Effector memory CD8-positive, alpha-beta T cell (primary cell): Measurements from ENCODE around the gene SH3BP5L.
"Not testable (repeated sequence)": the region's sequence is repeated elsewhere in the genome, so short reads cannot be mapped to it uniquely, and the experiment has no call there.

Experiments
- ATAC-seq: fragments of 150-1000 bp; cut with Tn5 transposase; replicated peaks from 2 replicates; pipeline ENCODE4 v1.10.0; 2021; ENCODE audit warnings: mild to moderate bottlenecking, moderate library complexity
- DNase-seq, 3 experiments: peaks; one replicate each; pipeline ENCODE4 v3.0.0; 2021
- H3K27ac Mint-ChIP-seq, 2 donors: one replicate each; pipeline ENCODE4 v1.8.0; 2022; ENCODE audit warnings: mild to moderate bottlenecking in 2 of 2, mixed read lengths in 2 of 2, moderate library complexity in 2 of 2
- H3K27me3 Mint-ChIP-seq, 2 donors: one replicate each; pipeline ENCODE4 v1.8.0; 2022; ENCODE audit warnings: mixed read lengths in 2 of 2
- H3K36me3 Mint-ChIP-seq: one replicate; pipeline ENCODE4 v1.8.0; 2022; ENCODE audit warnings: mild to moderate bottlenecking, moderate library complexity, mixed read lengths; ENCODE audit not compliant: insufficient read depth
- H3K4me1 Mint-ChIP-seq, 2 donors: one replicate each; pipeline ENCODE4 v1.8.0; 2022; ENCODE audit warnings: low read depth in 2 of 2, mixed read lengths in 2 of 2
- H3K4me3 Mint-ChIP-seq, 2 donors: one replicate each; pipeline ENCODE4 v1.8.0; 2022; ENCODE audit warnings: mild to moderate bottlenecking in 2 of 2, mixed read lengths in 2 of 2, moderate library complexity in 2 of 2
- H3K9me3 Mint-ChIP-seq, 2 donors: one replicate each; pipeline ENCODE4 v1.8.0; 2022; ENCODE audit warnings: mixed read lengths in 2 of 2

The SH3BP5L gene

GRCh38 chr1:248831842-248832241 lies 6.1 kb upstream of the SH3BP5L start:
- Mint-ChIP-seq H3K4me3 (no peak overlapping the region), H3K9me3 (peaks cover 0 to 1% of the 10 kb centered on the region in 2 donors), H3K27ac (no peak overlapping the region), H3K27me3 (peaks cover 5 to 16% of the 10 kb centered on the region in 2 donors), H3K4me1 (peaks cover 2 to 4% of the 10 kb centered on the region in 2 donors), H3K36me3 (no peaks in the 10 kb centered on the region)
- DNase-seq: no peak
- ATAC-seq: no peak

GRCh38 chr1:248830718-248831017 lies 5.0 kb upstream of the SH3BP5L start:
- not testable (repeated sequence) for ATAC-seq, H3K4me3 Mint-ChIP-seq, DNase-seq, H3K9me3 Mint-ChIP-seq, H3K27ac Mint-ChIP-seq
- Mint-ChIP-seq H3K4me1 (peaks cover 10% of the 10 kb centered on the region in 2 donors), H3K36me3 (peaks cover 11% of the 10 kb centered on the region), H3K27me3 (peaks cover 5 to 16% of the 10 kb centered on the region in 2 donors)

GRCh38 chr1:248828845-248829244 lies 3.1 kb upstream of the SH3BP5L start:
- Mint-ChIP-seq H3K27me3 (peaks cover 5 to 16% of the 10 kb centered on the region in 2 donors), H3K27ac (no peak overlapping the region), H3K36me3 (peaks cover 23% of the 10 kb centered on the region), H3K4me1 (peaks cover 27 to 28% of the 10 kb centered on the region in 2 donors), H3K9me3 (peaks cover 0 to 6% of the 10 kb centered on the region in 2 donors), H3K4me3 (no peak overlapping the region)
- ATAC-seq: no peak
- no peak for DNase-seq

GRCh38 chr1:248825573-248825908 lies 174 bp downstream of the SH3BP5L start:
- H3K4me1 Mint-ChIP-seq: peaks cover 55 to 57% of the 10 kb centered on the region in 2 donors
- ATAC-seq: no peak

GRCh38 chr1:248825136-248825535 lies 579 bp downstream of the SH3BP5L start:
- no peak for ATAC-seq
- H3K4me3 Mint-ChIP-seq: peak overlapping the region; percentile 87 to 95
- H3K36me3 Mint-ChIP-seq: peaks cover 27% of the 10 kb centered on the region
- H3K4me1 Mint-ChIP-seq: peaks cover 59 to 61% of the 10 kb centered on the region in 2 donors
- peak overlapping the region; percentile 91 to 99 for H3K27ac Mint-ChIP-seq
- peaks cover 0 to 6% of the 10 kb centered on the region in 2 donors for H3K9me3 Mint-ChIP-seq
- no peaks in the 10 kb centered on the region for H3K27me3 Mint-ChIP-seq
- no peak for DNase-seq

More at GRCh38 chr1:248825573-248825908, 174 bp downstream of the SH3BP5L start:
- H3K36me3 Mint-ChIP-seq: peaks cover 23% of the 10 kb centered on the region
- DNase-seq: no peak
- H3K9me3 Mint-ChIP-seq: peaks cover 0 to 6% of the 10 kb centered on the region in 2 donors
- H3K4me3 Mint-ChIP-seq: peak overlapping the region; percentile 87 to 95
- H3K27ac Mint-ChIP-seq: peak overlapping the region; percentile 91 to 99
- H3K27me3 Mint-ChIP-seq: no peaks in the 10 kb centered on the region

GRCh38 chr1:248824701-248825100 lies 1.0 kb downstream of the SH3BP5L start:
- Mint-ChIP-seq H3K9me3 (peaks cover 0 to 6% of the 10 kb centered on the region in 2 donors), H3K27ac (peak overlapping the region; percentile 91 to 99), H3K36me3 (peaks cover 30% of the 10 kb centered on the region), H3K27me3 (no peaks in the 10 kb centered on the region), H3K4me1 (peaks cover 61 to 63% of the 10 kb centered on the region in 2 donors), H3K4me3 (peak overlapping the region; percentile 87 to 95)
- no peak for ATAC-seq
- no peak for DNase-seq

- ATAC-seq (no peak), DNase-seq (no peak)
- peaks cover 30% of the 10 kb centered on the region for H3K36me3 Mint-ChIP-seq
- H3K9me3 Mint-ChIP-seq: peaks cover 0 to 6% of the 10 kb centered on the region in 2 donors
- no peaks in the 10 kb centered on the region for H3K27me3 Mint-ChIP-seq
- peak overlapping the region; percentile 47 to 99 for H3K27ac Mint-ChIP-seq
- H3K4me1 Mint-ChIP-seq: peaks cover 61 to 65% of the 10 kb centered on the region in 2 donors
- peak overlapping the region; percentile 87 to 95 for H3K4me3 Mint-ChIP-seq
These were observed 1.4 kb downstream of the SH3BP5L start for GRCh38 chr1:248824301-248824700.

GRCh38 chr1:248823517-248824001 lies 2.2 kb downstream of the SH3BP5L start:
- Mint-ChIP-seq H3K9me3 (peaks cover 0 to 6% of the 10 kb centered on the region in 2 donors), H3K36me3 (peaks cover 34% of the 10 kb centered on the region), H3K4me1 (peaks cover 67 to 70% of the 10 kb centered on the region in 2 donors), H3K27ac (peak overlapping the region in 1 of 2 donors; percentile 47), H3K27me3 (no peaks in the 10 kb centered on the region), H3K4me3 (peak overlapping the region; percentile 87 to 95)
- ATAC-seq: no peak
- no peak for DNase-seq

GRCh38 chr1:248822148-248823032 lies 3.3 kb downstream of the SH3BP5L start:
- Mint-ChIP-seq H3K9me3 (peaks cover 0 to 6% of the 10 kb centered on the region in 2 donors), H3K4me1 (peaks cover 74 to 79% of the 10 kb centered on the region in 2 donors), H3K4me3 (peak overlapping the region; percentile 20 to 95), H3K27ac (peak overlapping the region in 1 of 2 donors; percentile 12), H3K36me3 (peaks cover 34% of the 10 kb centered on the region), H3K27me3 (no peaks in the 10 kb centered on the region)
- no peak for ATAC-seq
- no peak for DNase-seq

- Mint-ChIP-seq H3K27me3 (no peaks in the 10 kb centered on the region), H3K27ac (no peak overlapping the region), H3K4me1 (peaks cover 71 to 75% of the 10 kb centered on the region in 2 donors), H3K9me3 (peaks cover 0 to 3% of the 10 kb centered on the region in 2 donors), H3K36me3 (peaks cover 34% of the 10 kb centered on the region), H3K4me3 (no peak overlapping the region)
- ATAC-seq (no peak), DNase-seq (no peak)
These were observed 4.1 kb downstream of the SH3BP5L start for GRCh38 chr1:248821641-248822040.

GRCh38 chr1:248821101-248821500 lies 4.6 kb downstream of the SH3BP5L start:
- Mint-ChIP-seq H3K27me3 (no peaks in the 10 kb centered on the region), H3K27ac (peak overlapping the region; percentile 46 to 66), H3K4me1 (peaks cover 70 to 73% of the 10 kb centered on the region in 2 donors), H3K4me3 (peak overlapping the region in 1 of 2 donors; percentile 18), H3K36me3 (peaks cover 34% of the 10 kb centered on the region), H3K9me3 (no peaks in the 10 kb centered on the region)
- DNase-seq (no peak), ATAC-seq (no peak)

GRCh38 chr1:248820041-248820585 lies 5.6 kb downstream of the SH3BP5L start:
- Mint-ChIP-seq H3K4me3 (no peak overlapping the region), H3K9me3 (no peaks in the 10 kb centered on the region), H3K27ac (peak overlapping the region; percentile 46 to 66), H3K4me1 (peaks cover 63 to 65% of the 10 kb centered on the region in 2 donors), H3K36me3 (peaks cover 33% of the 10 kb centered on the region), H3K27me3 (no peaks in the 10 kb centered on the region)
- DNase-seq (no peak), ATAC-seq (no peak)

GRCh38 chr1:248818505-248819374 lies 7.0 kb downstream of the SH3BP5L start:
- no peaks in the 10 kb centered on the region for H3K9me3 Mint-ChIP-seq
- DNase-seq (no peak), ATAC-seq (peak; percentile 8)
- peak overlapping the region in 1 of 2 donors; percentile 17 for H3K4me3 Mint-ChIP-seq
- H3K27ac Mint-ChIP-seq: peak overlapping the region; percentile 80 to 89
- peaks cover 39% of the 10 kb centered on the region for H3K36me3 Mint-ChIP-seq
- no peaks in the 10 kb centered on the region for H3K27me3 Mint-ChIP-seq
- peaks cover 49 to 51% of the 10 kb centered on the region in 2 donors for H3K4me1 Mint-ChIP-seq
